COLO668 (cell line): ENCODE results near the gene SYNPO2.
"Not testable (repeated sequence)": the region's sequence is repeated elsewhere in the genome, so short reads cannot be mapped to it uniquely, and the experiment has no call there.

Experiments used
- DNase-seq: peaks from one replicate; lab custom pipeline; 2025; ENCODE audit not compliant: unreplicated experiment; lab: John Stamatoyannopoulos, UW

Gene SYNPO2

GRCh38 chr4:119028296-119028695, 139.6 kb downstream of the SYNPO2 start:
- DNase-seq: no peak

GRCh38 chr4:119029847-119030535, 141.3 kb downstream of the SYNPO2 start:
- DNase-seq: no peak

- no peak for DNase-seq
Observed at GRCh38 chr4:119030536-119030890, 141.9 kb downstream of the SYNPO2 start.

GRCh38 chr4:119031218-119031617, 142.6 kb downstream of the SYNPO2 start:
- DNase-seq: no peak

GRCh38 chr4:119032921-119033685, 144.4 kb downstream of the SYNPO2 start:
- no peak for DNase-seq

- DNase-seq: no peak
Observed at GRCh38 chr4:119034276-119035008, 145.8 kb downstream of the SYNPO2 start.

- DNase-seq: no peak
Observed at GRCh38 chr4:119035951-119036737, 147.5 kb downstream of the SYNPO2 start.

- no peak for DNase-seq
Observed at GRCh38 chr4:119037709-119038108, 149.1 kb downstream of the SYNPO2 start.

GRCh38 chr4:119038116-119038841, 149.6 kb downstream of the SYNPO2 start:
- DNase-seq: no peak

- DNase-seq: no peak
Observed at GRCh38 chr4:119039160-119039559, 150.5 kb downstream of the SYNPO2 start.

- no peak for DNase-seq
Observed at GRCh38 chr4:119039779-119040178, 151.1 kb downstream of the SYNPO2 start.

- no peak for DNase-seq
Observed at GRCh38 chr4:119040261-119040660, 151.6 kb downstream of the SYNPO2 start.

GRCh38 chr4:119040694-119041185, 152.1 kb downstream of the SYNPO2 start:
- DNase-seq: no peak

- DNase-seq: no peak
Observed at GRCh38 chr4:119041396-119041795, 152.7 kb downstream of the SYNPO2 start.

- DNase-seq: peak; percentile 52
Observed at GRCh38 chr4:119041951-119042560, 153.4 kb downstream of the SYNPO2 start.

GRCh38 chr4:119046263-119046662, 157.6 kb downstream of the SYNPO2 start:
- no peak for DNase-seq

GRCh38 chr4:119047059-119047458, 158.4 kb downstream of the SYNPO2 start:
- DNase-seq: not testable (repeated sequence)

GRCh38 chr4:119048446-119048845, 159.8 kb downstream of the SYNPO2 start:
- no peak for DNase-seq

GRCh38 chr4:119049342-119049741, 160.7 kb downstream of the SYNPO2 start:
- DNase-seq: no peak
